GM21381 (cell line): ENCODE results near the gene ICAM4.
"Not testable (repeated sequence)": the region's sequence is repeated elsewhere in the genome, so short reads cannot be mapped to it uniquely, and the experiment has no call there.

ENCODE experiments used
- ATAC-seq: cut with Tn5 transposase; IDR thresholded peaks from one replicate; pipeline ENCODE4 v1.9.1; 2021; ENCODE audit warnings: mild to moderate bottlenecking, moderate library complexity; ENCODE audit not compliant: unreplicated experiment

Gene ICAM4

GRCh38 chr19:10268071-10268470 is 18.7 kb upstream of the ICAM4 start:
- ATAC-seq: no peak

DNA sequence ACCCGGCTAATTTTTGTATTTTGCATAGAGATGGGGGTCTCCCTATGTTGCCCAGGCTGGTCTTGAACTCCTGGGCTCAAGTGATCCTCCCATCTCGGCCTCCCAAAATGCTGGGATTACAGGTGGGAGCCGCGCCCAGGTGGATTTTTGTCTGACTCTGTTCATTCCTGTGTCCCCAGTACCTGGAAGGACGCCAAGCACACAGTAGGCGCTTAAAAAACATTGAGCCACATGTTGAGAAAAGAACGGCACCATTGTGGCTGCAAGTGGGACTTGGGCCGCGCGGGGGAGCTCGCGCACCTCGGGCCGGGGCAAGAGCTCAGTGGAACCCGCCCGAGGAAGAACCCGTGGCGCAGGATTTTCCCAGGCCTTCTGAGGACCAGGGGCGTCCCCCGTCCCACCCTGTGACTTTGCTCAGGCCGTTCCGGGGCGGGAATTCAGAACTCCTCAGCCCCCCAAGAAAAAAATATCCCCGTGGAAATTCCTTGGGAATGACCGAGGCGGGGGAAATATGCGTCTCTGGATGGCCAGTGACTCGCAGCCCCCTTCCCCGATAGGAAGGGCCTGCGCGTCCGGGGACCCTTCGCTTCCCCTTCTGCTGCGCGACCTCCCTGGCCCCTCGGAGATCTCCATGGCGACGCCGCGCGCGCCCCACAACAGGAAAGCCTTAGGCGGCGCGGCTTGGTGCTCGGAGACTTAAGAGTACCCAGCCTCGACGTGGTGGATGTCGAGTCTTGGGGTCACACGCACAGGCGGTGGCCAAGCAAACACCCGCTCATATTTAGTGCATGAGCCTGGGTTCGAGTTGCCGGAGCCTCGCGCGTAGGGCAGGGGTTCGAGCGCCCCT is 17.2 kb upstream of the ICAM4 start:
- peak; percentile 41 for ATAC-seq

DNA sequence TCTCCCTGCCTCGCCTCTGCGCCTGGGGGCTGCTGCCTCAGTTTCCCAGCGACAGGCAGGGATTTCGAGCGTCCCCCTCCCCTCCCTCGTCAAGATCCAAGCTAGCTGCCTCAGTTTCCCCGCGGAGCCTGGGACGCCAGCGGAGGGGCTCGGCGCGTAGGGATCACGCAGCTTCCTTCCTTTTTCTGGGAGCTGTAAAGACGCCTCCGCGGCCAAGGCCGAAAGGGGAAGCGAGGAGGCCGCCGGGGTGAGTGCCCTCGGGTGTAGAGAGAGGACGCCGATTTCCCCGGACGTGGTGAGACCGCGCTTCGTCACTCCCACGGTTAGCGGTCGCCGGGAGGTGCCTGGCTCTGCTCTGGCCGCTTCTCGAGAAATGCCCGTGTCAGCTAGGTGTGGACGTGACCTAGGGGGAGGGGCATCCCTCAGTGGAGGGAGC is 16.6 kb upstream of the ICAM4 start:
- peak; percentile 43 for ATAC-seq

DNA sequence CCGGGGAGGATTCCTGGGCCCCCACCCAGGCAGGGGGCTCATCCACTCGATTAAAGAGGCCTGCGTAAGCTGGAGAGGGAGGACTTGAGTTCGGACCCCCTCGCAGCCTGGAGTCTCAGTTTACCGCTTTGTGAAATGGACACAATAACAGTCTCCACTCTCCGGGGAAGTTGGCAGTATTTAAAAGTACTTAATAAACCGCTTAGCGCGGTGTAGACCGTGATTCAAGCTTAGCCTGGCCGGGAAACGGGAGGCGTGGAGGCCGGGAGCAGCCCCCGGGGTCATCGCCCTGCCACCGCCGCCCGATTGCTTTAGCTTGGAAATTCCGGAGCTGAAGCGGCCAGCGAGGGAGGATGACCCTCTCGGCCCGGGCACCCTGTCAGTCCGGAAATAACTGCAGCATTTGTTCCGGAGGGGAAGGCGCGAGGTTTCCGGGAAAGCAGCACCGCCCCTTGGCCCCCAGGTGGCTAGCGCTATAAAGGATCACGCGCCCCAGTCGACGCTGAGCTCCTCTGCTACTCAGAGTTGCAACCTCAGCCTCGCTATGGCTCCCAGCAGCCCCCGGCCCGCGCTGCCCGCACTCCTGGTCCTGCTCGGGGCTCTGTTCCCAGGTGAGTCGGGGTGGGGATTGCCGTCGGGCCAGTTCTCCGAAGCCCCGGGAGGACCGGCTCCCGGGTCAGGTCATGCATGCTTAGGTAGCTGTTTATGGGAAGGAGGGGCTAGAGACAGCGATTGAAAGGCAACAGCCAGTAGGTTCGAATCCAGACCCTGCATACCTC is 15.9 kb upstream of the ICAM4 start, which contains the start of gene ICAM1:
Gene ICAM1 (plus strand): TSS at position 505 of the 779 bp plus-strand sequence. CDS start 40 bp downstream, at position 545.
- peak; percentile 44 for ATAC-seq

- peak; percentile 21 for ATAC-seq
Measured at GRCh38 chr19:10271543-10272086, 15.1 kb upstream of the ICAM4 start.

DNA sequence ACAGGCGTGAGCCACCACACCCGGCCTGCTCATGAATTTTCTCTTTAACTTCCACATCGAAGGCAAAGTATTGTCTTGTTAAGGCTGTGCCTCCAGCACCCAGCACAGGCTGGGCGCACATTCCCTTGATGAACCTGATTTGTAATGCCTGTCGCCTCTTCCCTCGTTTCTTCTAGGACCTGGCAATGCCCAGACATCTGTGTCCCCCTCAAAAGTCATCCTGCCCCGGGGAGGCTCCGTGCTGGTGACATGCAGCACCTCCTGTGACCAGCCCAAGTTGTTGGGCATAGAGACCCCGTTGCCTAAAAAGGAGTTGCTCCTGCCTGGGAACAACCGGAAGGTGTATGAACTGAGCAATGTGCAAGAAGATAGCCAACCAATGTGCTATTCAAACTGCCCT is 12.2 kb upstream of the ICAM4 start:
- ATAC-seq: no peak

GRCh38 chr19:10277795-10278589 is 8.8 kb upstream of the ICAM4 start:
- ATAC-seq: no peak

GRCh38 chr19:10278935-10279334 is 7.8 kb upstream of the ICAM4 start:
- no peak for ATAC-seq

GRCh38 chr19:10279737-10280442 is 6.9 kb upstream of the ICAM4 start:
- ATAC-seq: no peak

DNA sequence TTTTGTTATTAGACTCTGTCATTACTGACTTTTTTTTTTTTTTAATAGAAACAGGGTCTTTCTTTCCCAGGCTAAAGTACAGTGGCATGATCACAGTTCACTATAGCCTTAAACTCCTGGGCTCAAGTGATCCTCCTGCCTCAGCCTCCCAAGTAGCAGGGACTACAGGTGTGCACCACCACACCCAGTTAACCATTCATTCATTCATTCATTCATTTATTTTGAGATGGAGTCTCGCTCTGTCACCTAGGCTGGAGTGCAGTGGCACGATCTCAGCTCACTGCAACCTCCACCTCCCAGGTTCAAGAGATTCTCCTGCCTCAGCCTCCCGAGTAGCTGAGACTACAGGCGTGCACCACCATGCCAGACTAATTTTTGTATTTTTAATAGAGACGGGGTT is 4.7 kb upstream of the ICAM4 start:
- not testable (repeated sequence) for ATAC-seq

DNA sequence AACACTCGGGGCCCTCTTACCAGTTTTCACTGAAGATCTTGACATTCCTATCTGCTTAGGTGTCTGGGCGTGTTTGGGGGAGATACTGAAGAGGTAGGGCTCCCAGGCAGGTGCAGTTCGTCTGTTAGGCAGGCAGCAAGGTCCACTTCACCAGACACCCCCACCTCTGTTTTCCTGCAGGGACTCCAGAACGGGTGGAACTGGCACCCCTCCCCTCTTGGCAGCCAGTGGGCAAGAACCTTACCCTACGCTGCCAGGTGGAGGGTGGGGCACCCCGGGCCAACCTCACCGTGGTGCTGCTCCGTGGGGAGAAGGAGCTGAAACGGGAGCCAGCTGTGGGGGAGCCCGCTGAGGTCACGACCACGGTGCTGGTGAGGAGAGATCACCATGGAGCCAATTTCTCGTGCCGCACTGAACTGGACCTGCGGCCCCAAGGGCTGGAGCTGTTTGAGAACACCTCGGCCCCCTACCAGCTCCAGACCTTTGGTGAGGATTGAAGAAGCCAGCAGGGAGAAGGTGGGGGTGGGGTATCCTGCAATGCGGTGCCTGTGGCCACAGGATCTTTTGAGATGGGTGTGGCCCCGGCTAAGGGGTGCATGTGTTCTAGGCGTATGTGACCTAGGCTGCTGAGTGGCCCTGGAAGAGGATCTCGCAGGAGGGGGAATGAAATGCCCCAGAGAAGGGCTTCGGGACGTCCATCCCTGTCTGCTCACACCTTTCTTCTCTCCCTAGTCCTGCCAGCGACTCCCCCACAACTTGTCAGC is 3.3 kb upstream of the ICAM4 start:
- ATAC-seq: no peak

GRCh38 chr19:10284065-10284959 is 2.4 kb upstream of the ICAM4 start:
- no peak for ATAC-seq

DNA sequence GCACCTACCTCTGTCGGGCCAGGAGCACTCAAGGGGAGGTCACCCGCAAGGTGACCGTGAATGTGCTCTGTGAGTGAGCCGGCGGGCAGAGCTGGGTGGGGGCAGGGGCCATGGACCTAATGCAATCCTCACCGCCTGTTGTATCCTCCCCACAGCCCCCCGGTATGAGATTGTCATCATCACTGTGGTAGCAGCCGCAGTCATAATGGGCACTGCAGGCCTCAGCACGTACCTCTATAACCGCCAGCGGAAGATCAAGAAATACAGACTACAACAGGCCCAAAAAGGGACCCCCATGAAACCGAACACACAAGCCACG is 1.8 kb upstream of the ICAM4 start:
- ATAC-seq: no peak

DNA sequence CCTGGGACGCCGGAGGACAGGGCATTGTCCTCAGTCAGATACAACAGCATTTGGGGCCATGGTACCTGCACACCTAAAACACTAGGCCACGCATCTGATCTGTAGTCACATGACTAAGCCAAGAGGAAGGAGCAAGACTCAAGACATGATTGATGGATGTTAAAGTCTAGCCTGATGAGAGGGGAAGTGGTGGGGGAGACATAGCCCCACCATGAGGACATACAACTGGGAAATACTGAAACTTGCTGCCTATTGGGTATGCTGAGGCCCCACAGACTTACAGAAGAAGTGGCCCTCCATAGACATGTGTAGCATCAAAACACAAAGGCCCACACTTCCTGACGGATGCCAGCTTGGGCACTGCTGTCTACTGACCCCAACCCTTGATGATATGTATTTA is 1.4 kb upstream of the ICAM4 start:
- no peak for ATAC-seq

DNA sequence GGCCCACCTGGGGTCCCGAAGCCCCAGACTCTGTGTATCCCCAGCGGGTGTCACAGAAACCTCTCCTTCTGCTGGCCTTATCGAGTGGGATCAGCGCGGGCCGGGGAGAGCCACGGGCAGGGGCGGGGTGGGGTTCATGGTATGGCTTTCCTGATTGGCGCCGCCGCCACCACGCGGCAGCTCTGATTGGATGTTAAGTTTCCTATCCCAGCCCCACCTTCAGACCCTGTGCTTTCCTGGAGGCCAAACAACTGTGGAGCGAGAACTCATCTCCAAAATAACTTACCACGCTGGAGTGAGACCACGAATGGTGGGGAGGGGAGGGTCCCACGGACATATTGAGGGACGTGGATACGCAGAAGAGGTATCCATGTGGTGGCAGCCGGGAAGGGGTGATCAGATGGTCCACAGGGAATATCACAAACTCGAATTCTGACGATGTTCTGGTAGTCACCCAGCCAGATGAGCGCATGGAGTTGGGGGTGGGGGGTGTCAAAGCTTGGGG is 2.0 kb downstream of the ICAM4 start:
- ATAC-seq: no peak

GRCh38 chr19:10289167-10289835 is 2.5 kb downstream of the ICAM4 start:
- no peak for ATAC-seq

GRCh38 chr19:10289836-10290356 is 3.1 kb downstream of the ICAM4 start, which contains the start of gene ICAM5:
TSS of gene ICAM5 (plus strand) at chr19:10289952. CDS start at chr19:10290044, 92 bp downstream.
- ATAC-seq: no peak
